OCI-LY3 (cell line): ENCODE measurements around the gene NPRL2.

Experiments used
- CTCF ChIP-seq: fragments of 200-600, 300-600 bp; sonication (generic); IDR thresholded peaks from 2 replicates; pipeline ENCODE4 v1.5.1; 2014; ENCODE audit warnings: antibody characterized with exemption, low read length, low read depth
- EZH2phosphoT487 ChIP-seq: fragments of 200-600 bp; shearing (Covaris generic); IDR thresholded peaks from 2 replicates; pipeline ENCODE4 v1.6.1; 2018; ENCODE audit warnings: antibody characterized with exemption, mixed run types, low read depth

DNA sequence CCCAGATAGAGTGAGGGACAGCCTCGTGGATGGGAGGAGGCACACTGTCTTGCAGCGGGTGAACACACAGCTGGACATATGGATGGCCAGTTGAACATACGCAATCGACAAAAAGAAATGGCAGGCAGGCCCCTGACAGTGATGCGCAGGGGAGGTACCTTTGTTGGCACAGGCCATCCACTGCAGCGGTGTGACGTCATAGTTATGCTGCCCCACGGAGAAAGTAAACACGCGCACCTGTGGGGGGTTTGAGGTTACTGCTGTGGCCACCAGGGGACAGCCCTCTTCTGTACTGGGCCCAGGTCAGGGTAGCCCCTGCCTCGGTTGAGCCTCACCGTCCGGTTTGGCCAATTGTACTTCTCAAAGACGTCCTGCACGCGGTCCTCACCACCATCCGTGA is 28.2 kb upstream of the NPRL2 start:
- TF ChIP-seq CTCF (no peak), EZH2phosphoT487 (no peak)
